ENCODE data around the gene SERINC5.
"Not testable (repeated sequence)": the region's sequence is repeated elsewhere in the genome, so short reads cannot be mapped to it uniquely, and the experiment has no call there.

The SERINC5 gene

GRCh38 chr5:80170117-80170535 is 85.7 kb downstream of the SERINC5 start:
- no peak for DNase-seq (ENCODE audit: low spot score)

GRCh38 chr5:80168388-80169028 is 87.3 kb downstream of the SERINC5 start:
- no peak for DNase-seq (ENCODE audit: low spot score)

GRCh38 chr5:80165452-80165851 is 90.4 kb downstream of the SERINC5 start:
- no peak for DNase-seq (ENCODE audit: low spot score)

- no peak for DNase-seq (ENCODE audit: low spot score)
These were observed 94.7 kb downstream of the SERINC5 start for GRCh38 chr5:80161165-80161564.

- DNase-seq (ENCODE audit: low spot score), result no peak
These were observed 95.6 kb downstream of the SERINC5 start for GRCh38 chr5:80160242-80160641.

GRCh38 chr5:80159133-80159815 is 96.6 kb downstream of the SERINC5 start:
- no peak for DNase-seq (ENCODE audit: low spot score)

GRCh38 chr5:80156156-80156555 is 99.7 kb downstream of the SERINC5 start:
- DNase-seq (ENCODE audit: low spot score), result no peak

- DNase-seq (ENCODE audit: low spot score), result no peak
These were observed 101.1 kb downstream of the SERINC5 start for GRCh38 chr5:80154749-80155148.

GRCh38 chr5:80154289-80154688 is 101.6 kb downstream of the SERINC5 start:
- DNase-seq (ENCODE audit: low spot score), result not testable (repeated sequence)

GRCh38 chr5:80153586-80154126 is 102.2 kb downstream of the SERINC5 start:
- peak; percentile 69 for DNase-seq (ENCODE audit: low spot score)

GRCh38 chr5:80152778-80153177 is 103.1 kb downstream of the SERINC5 start:
- no peak for DNase-seq (ENCODE audit: low spot score)

- DNase-seq (ENCODE audit: low spot score), result no peak
These were observed 104.0 kb downstream of the SERINC5 start for GRCh38 chr5:80151890-80152289.

GRCh38 chr5:80150731-80151130 is 105.1 kb downstream of the SERINC5 start:
- no peak for DNase-seq (ENCODE audit: low spot score)

GRCh38 chr5:80149161-80149609 is 106.7 kb downstream of the SERINC5 start:
- DNase-seq (ENCODE audit: low spot score), result peak; percentile 84

- no peak for DNase-seq (ENCODE audit: low spot score)
These were observed 108.6 kb downstream of the SERINC5 start for GRCh38 chr5:80147119-80147815.

- DNase-seq (ENCODE audit: low spot score), result no peak
These were observed 109.8 kb downstream of the SERINC5 start for GRCh38 chr5:80146046-80146445.

- DNase-seq (ENCODE audit: low spot score), result no peak
These were observed 112.4 kb downstream of the SERINC5 start for GRCh38 chr5:80143491-80143890.

- no peak for DNase-seq (ENCODE audit: low spot score)
These were observed 112.9 kb downstream of the SERINC5 start for GRCh38 chr5:80142996-80143395.

- no peak for DNase-seq (ENCODE audit: low spot score)
These were observed 114.2 kb downstream of the SERINC5 start for GRCh38 chr5:80141681-80142080.

- peak; percentile 84 for DNase-seq (ENCODE audit: low spot score)
These were observed 114.6 kb downstream of the SERINC5 start for GRCh38 chr5:80141147-80141671.

- DNase-seq (ENCODE audit: low spot score), result no peak
These were observed 115.4 kb downstream of the SERINC5 start for GRCh38 chr5:80140496-80140895.

- DNase-seq (ENCODE audit: low spot score), result no peak
These were observed 116.3 kb downstream of the SERINC5 start for GRCh38 chr5:80139466-80139972.

Measured in pons (tissue), 1 donor.